ENCODE measurements around the gene MLKL.
A peak's percentile ranks its signal among the peaks of the same experiment; 100 is the strongest.
"Not testable (repeated sequence)": the region's sequence is repeated elsewhere in the genome, so short reads cannot be mapped to it uniquely, and the experiment has no call there.

Gene MLKL

DNA sequence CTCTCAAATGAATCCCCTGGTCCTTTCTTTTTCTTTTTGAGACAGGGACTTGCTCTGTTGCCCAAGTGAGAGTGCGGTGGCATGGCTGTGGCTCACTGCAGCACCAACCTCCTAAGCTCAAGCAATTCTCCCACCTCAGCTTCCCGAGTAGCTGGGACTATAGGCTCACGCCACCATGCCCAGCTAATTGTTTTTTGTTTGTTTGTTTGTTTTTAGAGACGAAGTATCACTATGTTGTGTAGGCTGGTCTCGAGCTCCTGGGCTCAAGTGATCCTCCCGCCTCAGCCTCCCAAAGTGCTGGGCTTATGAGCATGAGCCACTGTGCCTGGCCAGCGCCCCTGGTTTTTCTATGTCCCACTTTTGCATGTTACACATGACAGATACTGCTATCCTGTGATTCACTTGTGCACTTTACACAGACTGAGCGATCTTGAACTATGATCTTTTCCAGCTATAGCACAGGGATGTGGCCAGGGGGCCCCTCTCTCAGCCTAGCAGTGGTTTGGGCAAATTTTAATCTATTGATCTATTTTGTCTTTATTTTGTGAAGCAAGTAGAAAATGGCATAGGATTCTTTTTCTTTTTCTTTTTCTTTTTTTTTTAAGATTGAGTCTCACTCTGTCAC is 31.3 kb upstream of the MLKL start:
- no peak for DNase-seq

DNA sequence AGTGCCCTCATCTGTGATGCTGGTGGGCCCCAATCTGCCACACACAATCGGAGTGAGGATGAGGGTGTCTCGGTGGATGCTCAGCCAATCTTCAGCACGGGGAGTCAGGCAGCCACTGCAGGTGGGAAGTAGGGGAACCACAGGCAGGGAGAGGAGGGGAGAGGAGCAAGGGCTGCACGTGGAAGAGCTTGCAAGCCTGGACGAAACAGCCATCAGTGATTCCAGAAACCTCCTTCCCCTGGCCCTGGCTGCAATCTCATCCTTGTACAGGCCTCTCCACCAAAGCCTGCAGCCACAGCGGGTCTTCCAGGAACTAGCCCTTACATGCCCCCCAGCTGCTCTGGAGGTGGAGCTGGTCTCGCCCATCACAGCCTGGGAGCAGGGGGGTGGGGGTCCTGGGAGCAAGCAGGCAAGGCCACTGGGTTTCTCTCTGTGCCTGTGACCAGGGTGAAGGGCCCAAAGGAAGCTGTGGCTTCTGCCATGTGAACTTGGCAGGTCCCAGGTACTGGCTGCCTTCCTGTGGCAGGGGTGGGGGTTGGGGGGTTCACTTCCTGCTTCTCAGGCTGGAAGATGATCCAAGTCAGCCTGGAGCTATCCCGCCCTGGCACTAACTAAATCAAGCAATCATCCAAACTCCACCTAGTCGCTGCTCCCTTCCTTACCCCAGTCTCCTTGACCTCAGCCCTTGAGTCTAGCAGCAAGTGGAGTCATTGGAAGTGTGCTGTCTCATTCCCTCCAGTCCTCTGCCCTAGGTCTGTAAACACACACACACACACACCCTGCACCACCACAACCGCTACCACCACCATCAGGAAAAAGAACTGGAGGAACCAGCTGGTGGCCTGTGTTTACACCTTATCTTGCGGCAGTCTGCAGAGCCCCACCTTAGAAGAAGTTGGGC is 29.4 kb upstream of the MLKL start:
- DNase-seq = no peak

DNA sequence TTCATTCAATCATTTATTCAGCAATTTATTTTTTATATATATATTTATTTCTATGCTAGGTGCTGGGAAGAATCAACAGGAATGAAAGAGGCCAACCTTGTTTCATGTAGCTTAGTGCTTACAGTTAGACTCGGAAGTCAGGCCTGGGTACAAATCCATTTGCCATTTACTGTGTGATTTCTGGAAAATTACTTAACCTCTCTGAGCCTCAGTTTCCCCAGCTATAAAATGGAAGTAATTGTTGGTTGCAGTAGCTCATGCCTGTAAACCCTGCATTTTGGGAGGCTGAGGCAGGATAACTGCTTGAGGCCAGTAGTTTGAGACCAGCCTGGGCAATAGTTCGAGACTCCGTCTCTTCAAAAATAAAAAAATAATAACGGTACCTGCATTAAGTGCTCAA is 27.2 kb upstream of the MLKL start:
- DNase-seq = no peak

DNA sequence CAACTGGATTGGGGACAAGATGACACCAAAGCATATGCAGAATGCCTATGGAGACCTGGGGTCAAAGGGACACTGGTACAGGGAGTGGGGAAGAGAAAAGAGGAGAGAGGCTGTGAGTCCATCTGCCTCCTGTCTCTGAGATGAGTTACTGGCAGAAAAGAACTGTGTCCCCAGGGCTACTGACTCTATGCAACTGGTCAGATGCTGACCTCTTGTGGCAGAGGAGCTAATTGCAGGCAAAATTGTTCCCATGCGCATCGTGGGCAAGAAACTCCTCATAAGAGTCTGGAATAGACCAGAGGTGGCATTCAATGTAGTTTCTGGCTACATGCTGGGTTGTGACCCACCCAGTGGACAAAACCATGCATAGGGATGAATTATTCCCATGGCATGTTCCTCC is 26.1 kb upstream of the MLKL start:
- no peak for DNase-seq

DNA sequence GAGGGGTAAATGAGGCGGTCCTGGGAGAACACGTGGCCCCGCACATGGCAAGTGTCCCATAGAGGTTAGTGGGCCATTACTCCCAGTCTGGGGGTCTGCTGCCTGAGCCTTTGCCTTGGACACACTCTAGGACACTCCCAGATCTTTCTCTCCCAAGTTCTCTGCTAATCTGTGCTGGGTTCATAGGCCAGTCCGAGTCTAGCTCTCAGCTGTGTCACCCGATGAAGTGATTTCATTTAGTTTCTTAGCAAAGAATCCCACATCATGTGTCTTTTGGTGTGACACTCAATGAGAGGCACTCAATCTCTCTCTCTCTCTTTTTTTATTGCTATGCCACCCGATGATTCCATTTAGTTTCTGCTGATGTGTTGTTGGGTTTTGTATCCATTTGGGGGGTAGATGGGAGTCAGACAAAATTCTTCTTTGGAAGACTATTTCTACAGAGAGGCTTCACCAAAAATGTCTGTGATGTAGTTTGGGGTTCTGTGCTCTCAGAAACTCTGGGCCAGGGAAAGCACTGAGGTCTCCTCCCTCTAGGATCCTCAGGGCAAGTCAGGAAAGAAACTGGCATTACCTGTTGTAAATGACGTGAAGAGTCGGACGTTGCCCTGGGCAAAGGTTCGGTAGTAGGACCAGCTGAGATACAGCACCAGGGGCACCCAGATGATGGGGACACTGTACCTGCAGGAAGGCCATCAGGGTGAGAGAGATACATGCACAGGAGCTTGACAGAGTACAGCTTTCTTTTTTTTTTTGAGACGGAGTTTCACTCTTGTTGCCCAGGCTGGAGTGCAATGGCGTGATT is 25.2 kb upstream of the MLKL start:
- DNase-seq = no peak

DNA sequence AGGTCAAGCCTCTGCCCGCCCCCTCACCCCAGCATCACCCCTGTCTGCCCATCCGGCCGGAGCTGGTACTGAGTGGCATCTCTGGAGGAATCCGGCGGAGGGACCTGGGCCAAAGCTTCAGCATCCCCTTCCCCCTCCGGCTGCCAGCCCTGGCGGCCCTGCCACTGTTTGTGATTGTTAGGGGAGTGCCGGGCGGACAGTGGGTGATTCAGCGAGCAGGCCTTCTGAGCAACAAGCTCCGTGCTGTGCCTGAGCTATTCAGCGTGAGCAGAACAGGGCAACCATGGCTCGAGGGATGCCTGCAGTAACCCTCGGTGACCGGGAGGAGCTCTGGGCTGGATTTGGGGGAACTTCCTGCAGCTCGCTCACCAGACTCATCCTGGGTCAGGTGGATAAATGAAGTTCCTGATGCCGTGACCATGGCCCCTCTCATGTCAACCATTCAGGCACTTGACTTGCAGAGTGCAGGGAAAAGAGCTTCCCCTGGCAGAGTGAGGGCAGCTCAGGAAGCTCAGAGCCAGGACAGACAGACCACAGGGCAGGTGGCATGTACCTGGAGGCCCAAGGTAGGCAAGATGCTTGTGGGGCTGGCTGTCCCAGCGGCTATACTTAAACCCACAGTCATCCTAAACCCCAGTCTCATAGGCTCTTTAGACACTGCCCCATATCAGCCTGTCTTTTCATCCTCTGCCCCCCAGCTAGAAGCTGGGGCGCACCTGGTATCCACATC is 24.3 kb upstream of the MLKL start:
- DNase-seq = no peak

DNA sequence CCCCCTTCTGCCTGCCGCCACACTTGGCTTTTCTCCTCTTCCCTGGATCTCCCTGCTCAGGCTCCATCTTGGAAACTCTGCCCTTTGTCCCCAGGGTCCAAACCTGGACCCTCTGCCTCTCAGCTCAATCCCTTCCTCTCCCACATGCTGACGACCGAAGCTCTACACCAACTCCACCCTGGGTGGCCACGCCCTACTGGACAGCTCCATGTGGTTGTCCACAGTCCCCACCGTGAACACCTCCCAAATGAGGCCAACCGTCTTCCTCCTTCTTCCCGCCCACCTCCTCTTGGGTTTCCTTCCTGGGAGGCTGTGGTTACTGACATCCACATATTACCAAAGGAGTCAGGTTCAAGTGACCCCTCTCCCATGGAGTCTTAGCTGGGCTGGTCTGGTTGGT is 22.6 kb upstream of the MLKL start:
- DNase-seq = no peak

DNA sequence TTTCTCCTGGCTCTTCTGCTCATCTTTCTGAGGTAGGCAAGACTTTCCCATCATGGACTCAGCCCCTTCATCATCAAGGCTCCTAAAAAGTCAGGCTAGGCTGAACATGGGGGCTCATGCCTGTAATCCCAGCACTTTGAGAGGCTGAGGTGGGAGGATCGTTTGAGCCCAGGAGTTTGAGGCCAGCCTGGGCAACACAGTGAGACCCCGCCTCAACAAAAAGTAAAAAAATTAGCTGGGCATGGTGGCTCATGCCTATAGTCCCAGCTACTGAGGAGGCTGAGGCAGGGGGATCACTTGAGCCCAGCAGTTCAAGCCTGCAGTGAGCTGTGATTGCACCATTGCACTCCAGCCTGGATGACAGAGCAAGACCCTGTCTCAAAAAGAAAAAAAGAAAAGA is 21.5 kb upstream of the MLKL start:
- DNase-seq = not testable (repeated sequence)

DNA sequence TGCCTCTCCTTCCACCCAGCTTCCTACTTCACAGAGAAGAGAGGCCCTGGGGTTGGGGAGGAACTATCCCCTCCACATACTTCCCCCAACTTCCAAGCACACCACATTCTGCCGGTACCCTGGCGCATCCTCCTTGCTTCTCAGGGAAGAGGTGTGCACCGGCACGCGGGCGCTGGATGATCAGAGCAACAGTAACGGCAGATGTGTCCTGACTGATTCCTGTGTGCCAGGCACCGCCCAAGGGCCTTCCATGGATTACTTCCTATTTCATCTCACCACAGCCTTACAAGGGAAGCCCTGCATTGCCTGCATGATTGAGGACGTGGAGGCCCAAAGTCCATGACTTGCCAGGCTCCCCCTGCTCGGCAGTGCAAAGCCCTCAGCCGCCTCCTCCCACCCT is 21.1 kb upstream of the MLKL start:
- DNase-seq = no peak

DNA sequence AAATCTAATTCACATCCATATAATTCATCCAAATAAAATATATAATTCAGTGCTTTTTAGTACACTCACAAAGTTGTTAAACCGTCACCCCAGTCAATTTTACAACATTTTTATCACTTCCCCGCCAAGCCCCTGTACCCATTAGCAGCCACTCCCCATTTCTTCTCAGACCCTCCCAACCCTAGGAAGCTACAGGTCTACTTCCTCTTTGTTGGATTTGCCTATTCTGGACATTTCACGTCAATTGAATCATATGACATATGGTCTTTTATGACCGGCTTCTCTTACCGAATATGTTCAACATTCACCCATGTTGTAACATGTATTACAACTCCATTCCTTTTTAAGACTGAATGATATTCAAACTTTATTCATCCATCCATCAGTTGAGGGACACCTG is 19.9 kb upstream of the MLKL start:
- DNase-seq = no peak

DNA sequence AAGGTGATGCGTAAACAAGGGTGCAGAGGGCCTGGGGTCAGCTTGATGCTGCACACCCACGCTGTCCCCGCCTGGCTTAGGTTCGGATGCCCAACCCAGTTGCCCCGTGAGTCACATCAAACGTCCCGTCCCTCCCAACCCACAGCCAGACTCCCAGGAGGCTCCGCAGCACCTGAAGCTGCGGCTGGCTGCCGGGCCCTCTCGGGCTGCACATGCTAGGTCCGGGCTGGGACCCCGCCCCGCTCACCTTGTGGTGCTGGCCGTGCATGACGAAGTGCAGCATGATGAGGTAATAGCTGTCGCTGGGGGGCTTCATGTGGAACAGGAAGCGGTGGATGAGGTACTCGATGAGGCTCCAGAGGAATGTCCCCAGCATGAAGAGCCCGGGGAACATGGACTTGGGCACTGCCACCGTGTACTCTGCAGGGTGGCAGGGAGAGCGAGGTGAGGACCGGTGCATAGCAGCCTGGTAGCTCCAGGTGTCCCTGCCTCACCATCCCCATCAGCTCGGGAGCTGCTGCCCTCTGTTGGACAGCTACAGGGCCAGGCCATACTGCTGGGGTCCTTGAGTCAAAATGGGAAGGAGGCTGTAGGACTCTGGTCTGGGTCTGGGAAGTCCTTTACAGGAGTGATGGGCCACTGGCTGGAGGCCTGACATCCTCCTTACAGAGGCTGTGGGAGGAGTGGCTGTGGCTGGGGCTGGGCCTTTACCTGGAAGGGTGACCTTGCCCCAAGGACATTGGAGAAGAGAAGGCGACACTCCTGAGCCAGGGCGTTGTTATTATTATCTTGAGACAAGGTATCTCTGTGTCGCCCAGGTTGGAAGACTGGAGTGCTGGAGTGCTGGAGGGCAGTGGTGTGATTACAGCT is 18.3 kb upstream of the MLKL start:
- no peak for DNase-seq

DNA sequence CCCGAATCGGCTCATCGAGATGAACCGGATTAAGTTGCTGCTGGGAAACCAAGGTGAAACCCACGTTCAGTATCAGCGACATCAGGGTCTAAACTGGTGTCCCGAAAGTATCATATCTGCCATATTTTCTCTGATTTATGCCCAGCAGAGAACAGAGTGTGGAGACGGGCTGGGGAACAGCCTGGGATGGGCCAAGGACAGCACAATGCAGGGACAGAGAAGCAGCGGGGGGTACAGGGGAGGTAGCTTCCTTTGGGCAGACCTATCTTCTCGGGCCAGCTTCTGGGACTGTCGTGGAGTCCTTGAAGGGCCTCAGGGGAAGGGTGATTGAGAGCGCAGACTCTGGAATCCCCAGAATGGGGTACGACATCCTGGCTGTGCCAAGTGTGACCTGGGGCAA is 17.5 kb upstream of the MLKL start:
- no peak for DNase-seq

DNA sequence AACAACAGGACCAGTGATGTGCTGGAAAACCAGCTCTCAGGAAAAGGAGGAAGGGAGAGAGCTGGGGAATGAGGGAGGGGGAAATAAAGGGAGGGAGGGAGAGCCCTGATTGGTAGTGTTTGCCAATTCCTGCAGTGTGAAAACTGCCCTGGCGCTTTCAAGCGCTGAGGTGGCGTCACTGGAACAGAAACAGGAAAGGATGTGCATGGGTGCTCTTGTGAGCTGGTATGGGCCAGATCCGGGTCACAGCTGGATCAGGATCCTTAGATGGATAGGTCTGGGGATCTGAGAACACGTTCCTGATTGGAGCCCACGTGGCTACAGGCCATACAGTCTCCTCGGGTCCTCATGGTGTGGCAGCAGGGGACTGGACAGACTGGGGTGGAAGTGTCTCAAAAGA is 16.7 kb upstream of the MLKL start:
- no peak for DNase-seq

DNA sequence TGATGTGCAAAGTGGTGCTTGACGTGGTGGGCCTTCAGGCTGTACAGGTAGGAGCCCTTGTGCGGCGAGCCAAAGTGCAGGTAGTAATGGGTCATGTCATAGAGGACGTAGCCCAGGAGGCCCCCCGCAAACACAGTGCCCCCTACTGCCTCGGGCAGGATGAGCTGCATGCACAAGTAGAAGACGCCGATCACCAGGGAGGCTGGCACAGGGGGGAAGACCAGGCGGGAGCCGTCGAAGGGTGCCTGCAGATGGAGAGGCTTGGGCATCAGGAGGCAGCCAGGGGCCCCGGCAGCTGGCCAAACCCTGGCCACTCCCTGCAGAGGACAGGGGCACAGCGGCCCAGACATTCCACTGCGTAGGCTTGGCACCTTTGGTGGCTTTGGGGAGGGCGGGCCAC is 15.7 kb upstream of the MLKL start:
- DNase-seq = no peak

DNA sequence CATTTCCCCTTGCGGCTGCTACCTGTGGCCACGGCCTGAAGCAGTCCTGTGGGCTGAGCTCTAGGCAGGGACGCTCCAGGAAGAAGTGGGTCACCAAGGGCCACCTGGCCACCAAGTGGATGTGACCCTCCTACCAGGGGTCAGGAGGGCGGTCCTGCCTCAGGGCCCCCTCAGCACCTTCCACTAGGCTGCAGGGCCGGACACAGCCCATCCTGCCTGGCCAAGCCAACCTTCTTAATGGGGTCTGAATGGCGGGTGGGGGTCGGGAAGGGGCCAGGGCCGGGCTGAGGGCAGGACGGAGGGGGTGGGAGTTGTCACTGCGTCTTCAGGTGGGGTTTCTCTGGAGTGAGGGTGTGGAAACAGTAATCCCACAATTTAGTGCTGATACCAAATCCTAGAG is 13.2 kb upstream of the MLKL start:
- no peak for DNase-seq

DNA sequence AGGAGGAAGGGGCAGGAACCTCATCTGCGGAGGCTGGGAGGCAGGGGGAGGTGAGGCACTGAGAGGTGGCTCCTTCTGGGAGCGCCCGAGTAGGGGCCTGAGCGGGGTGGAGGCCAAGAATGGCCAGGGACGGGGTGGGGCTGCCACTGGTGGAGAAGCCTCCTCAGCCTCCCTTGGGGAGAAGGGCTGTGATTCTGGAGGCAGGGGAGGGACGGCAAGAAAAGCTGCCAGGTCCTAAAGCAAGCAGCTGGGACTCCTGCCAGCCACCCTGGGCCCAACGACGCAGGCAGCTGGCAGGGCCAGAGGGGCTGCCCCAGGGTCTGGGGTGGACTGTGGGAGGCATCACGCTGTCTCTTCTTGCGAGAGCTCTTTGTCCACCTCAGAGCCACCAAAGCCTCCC is 12.7 kb upstream of the MLKL start:
- no peak for DNase-seq

DNA sequence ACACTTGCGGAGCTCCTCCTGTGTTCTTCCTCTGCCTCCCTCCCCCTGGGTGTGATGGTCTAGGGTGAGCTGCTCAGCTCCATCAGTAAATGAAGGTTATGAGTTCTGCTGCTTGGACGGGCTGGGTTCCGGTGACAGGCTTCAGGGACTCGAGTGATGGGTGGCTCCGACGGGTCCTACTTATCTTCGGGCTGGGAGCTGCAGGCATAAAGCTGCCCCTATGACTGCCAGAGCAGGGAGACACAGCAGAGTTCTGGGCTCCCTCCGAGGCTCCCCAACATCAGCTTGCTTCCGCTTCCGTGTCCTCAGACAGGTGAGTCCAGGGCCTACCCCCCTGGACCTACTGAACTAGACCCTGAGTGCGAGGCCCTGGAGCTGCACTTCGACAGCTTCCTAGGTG is 11.3 kb upstream of the MLKL start:
- no peak for DNase-seq

DNA sequence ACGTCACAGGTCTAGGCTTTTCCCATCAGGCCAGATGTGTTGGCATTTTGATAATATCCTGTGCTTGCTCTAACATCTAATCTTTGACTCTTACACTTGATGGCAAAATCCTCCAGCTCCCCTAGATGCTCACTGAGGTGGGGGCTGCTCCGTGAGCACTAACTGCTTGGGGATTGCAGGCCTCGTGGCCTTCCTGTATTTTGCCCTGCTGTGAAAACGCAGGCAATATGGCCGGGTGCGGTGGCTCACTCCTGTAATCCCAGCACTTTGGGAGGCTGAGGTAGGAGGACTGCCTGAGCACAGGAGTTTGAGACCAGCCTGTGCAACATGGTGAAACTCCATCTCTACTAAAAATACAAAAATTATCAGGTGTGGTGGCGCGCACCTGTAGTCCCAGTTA is 9.7 kb upstream of the MLKL start:
- DNase-seq = no peak

DNA sequence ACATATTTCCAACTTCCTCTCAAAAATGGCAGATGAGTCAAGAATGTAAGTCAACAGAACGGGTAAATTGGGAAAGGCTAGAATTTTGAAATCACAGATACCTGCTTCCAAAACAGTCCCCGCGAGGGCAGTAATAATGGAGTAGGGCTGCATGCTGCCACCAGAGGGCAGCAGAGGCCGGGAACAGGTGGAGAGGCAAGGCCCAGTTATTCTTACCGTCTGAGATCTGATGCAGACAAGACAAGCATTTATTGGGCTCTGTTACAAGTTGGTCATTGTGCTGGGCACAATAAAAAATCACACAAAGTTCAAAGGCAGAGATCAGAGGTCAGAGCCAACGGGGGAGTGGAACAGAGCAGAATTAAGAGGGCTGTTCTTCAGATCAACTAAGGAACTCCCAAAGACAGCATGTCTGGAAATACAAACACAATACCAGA is 8.8 kb upstream of the MLKL start:
- DNase-seq = peak; percentile 59

DNA sequence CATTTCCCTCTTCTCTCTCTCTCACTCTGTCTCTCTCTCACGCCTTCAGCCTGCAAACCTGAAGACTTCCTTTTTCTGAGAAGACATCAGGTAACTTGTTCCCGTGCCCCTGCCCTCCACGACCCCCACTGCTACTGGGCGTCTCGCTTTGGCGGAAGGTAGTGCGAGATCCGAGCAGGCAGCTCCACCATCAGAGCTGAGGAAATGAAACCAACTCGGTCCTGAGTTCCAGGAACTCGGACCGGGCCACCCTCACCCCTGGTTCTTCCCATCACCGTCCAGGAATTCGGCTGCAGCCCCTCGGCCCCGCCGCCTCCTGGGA is 585 bp downstream of the MLKL start:
- no peak for DNase-seq

DNA sequence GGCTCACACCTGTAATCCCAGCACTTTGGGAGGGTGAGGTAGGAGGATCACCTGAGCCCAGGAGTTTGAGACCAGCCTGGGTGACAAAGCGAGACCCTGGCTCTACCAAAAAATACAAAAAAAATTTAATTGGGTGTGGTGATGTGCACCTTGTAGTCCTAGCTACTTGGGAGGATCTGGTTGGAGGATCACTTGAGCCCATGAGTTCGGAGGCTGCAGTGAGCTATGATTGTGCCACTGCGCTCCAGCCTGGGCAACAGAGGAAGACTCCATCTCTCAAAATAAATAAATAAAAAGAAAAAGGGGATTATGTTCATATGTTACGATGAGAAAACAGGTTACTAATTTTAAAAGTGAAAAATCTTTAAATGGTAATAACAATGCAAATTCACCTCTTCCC is 996 bp downstream of the MLKL start:
- DNase-seq = no peak

DNA sequence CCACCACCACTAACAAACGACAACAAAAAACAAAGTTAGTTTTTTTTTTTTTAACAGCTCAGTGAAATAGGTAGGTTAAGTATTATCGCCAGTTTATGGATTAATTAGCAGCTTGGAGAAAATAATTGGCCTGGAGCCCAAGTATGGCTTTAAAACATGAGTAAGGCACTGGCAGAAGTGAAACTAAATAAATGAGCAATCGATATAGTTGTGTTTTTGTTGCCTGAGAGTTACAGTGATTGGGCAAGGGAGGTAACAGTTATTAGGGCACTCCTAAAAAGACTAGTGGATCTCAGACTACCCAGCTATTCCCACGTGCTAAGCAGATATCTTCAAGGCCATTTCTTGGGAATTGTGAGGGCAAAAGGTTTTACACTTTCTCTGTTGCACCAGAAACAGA is 2.4 kb downstream of the MLKL start:
- no peak for DNase-seq

Data from NCI-H510A treated with DMSO at 0.1 percent for 48 hours (cell line).